HCT116 (cell line): ENCODE results near the gene SSUH2. TPM values are rescaled to one million over a fixed set of nuclear protein-coding genes. Genes with fewer than 3 reads are reported as not detected.

Experiments used
- ATAC-seq: fragments of 200-7000 bp; cut with Tn5 transposase; 2 replicates; pipeline ENCODE4 v1.9.1; 2020; ENCODE audit warnings: mild to moderate bottlenecking, moderate library complexity
- BruUV-seq: library from RNA; stranded (reverse); fragments of 400-500 nt; replicated peaks from 2 replicates; lab custom pipeline; 2021; lab: Mats Ljungman, UMichigan
- CTCF ChIA-PET: fragments of 300-600 bp; sonication (Branson Sonifier 250); formaldehyde crosslinking; loops from one replicate; lab custom pipeline; 2021; ENCODE audit warnings: antibody characterized with exemption; lab: Charles Lee
- POLR2A ChIA-PET: fragments of 300-600, 350-600 bp; sonication (Branson Sonifier 250); formaldehyde crosslinking; loops from one replicate; lab custom pipeline; 2021; ENCODE audit warnings: antibody characterized with exemption; lab: Charles Lee
- RAD21 ChIA-PET, 2 experiments: fragments of 300-600 bp; sonication (Branson Sonifier 250); formaldehyde crosslinking; loops; one replicate each; lab custom pipeline; 2023; ENCODE audit warnings: low total read pairs in 2 of 2; ENCODE audit not compliant: uncharacterized antibody in 2 of 2, unreplicated experiment in 2 of 2, low non-redundant PET in 1 of 2; lab: Charles Lee
- DNase-seq: peaks from one replicate; pipeline ENCODE4 v3.0.0-alpha.2; 2010; ENCODE audit warnings: low read depth, low spot score
- H2AFZ ChIP-seq: fragments of 200-600 bp; shearing (Covaris generic), sonication (generic); 2 replicates; pipeline ENCODE4 v1.6.1; 2017; ENCODE audit warnings: low read depth, mixed run types, mixed read lengths, antibody characterized with exemption, low read length; ENCODE audit not compliant: poor library complexity, severe bottlenecking
- H3K27ac ChIP-seq: 2 replicates; pipeline ENCODE4 v1.5.1; 2012; ENCODE audit warnings: low read depth, low read length
- H3K27me3 ChIP-seq: fragments of 200-600 bp; sonication (generic); 2 replicates; pipeline ENCODE4 v1.6.1; 2016; ENCODE audit warnings: mixed run types, low read length, mixed read lengths; ENCODE audit not compliant: insufficient read depth
- H3K36me3 ChIP-seq, 2 experiments: fragments of 200-500 bp in 1 of 2; fragments of 200-600 bp in 1 of 2; sonication (Bioruptor generic) in 1 of 2; sonication (generic) in 1 of 2; 2 replicates each; pipeline versions ENCODE4 v1.5.1 to v1.6.1; 2014 to 2016; ENCODE audit warnings: low read length in 2 of 2, inconsistent platforms in 1 of 2, mixed read lengths in 1 of 2, mixed run types in 1 of 2; ENCODE audit not compliant: insufficient read depth in 2 of 2, control insufficient read depth in 1 of 2
- H3K4me1 ChIP-seq, 2 experiments: fragments of 200-600 bp in 1 of 2; sonication (generic) in 1 of 2; 2 replicates each; pipeline versions ENCODE4 v1.5.1 to v1.6.1; 2012 to 2017; ENCODE audit warnings: low read length in 2 of 2, inconsistent platforms in 1 of 2, mild to moderate bottlenecking in 1 of 2, mixed read lengths in 1 of 2, mixed run types in 1 of 2, moderate library complexity in 1 of 2; ENCODE audit not compliant: insufficient read depth in 2 of 2, control insufficient read depth in 1 of 2
- H3K4me2 ChIP-seq: fragments of 200-600 bp; sonication (generic); 2 replicates; pipeline ENCODE4 v1.6.1; 2017; ENCODE audit warnings: mixed run types, low read length, mixed read lengths
- H3K4me3 ChIP-seq, 2 experiments: fragments of 200-600 bp in 1 of 2; sonication (generic) in 1 of 2; replicated peaks in 1 of 2; 2 replicates each; pipeline ENCODE4 v1.5.1; 2011 to 2016; ENCODE audit warnings: low read length in 2 of 2, control low read depth in 1 of 2, low read depth in 1 of 2, mild to moderate bottlenecking in 1 of 2, mixed read lengths in 1 of 2, mixed run types in 1 of 2
- H3K79me2 ChIP-seq: fragments of 200-600 bp; sonication (generic); 2 replicates; pipeline ENCODE4 v1.6.1; 2017; ENCODE audit warnings: mild to moderate bottlenecking, mixed run types, low read length, moderate library complexity, mixed read lengths; ENCODE audit not compliant: insufficient read depth
- H3K9ac ChIP-seq: fragments of 200-600 bp; sonication (generic); 2 replicates; pipeline ENCODE4 v1.6.1; 2016; ENCODE audit warnings: low read length, mixed read lengths
- H3K9me2 ChIP-seq: fragments of 200-600 bp; sonication (generic), shearing (Covaris generic); 2 replicates; pipeline ENCODE4 v1.6.1; 2017; ENCODE audit warnings: mixed run types, mild to moderate bottlenecking, moderate library complexity; ENCODE audit not compliant: insufficient read depth
- H3K9me3 ChIP-seq, 2 experiments: fragments of 200-500 bp in 1 of 2; fragments of 200-600 bp in 1 of 2; sonication (Bioruptor generic) in 1 of 2; sonication (generic) in 1 of 2; 2 replicates each; pipeline ENCODE4 v1.6.1; 2014 to 2017; ENCODE audit warnings: low read length in 2 of 2, mixed read lengths in 2 of 2, inconsistent platforms in 1 of 2, low read depth in 1 of 2, mild to moderate bottlenecking in 1 of 2, mixed run types in 1 of 2, moderate library complexity in 1 of 2; ENCODE audit not compliant: control insufficient read depth in 1 of 2, insufficient read depth in 1 of 2
- H4K20me1 ChIP-seq: fragments of 200-600 bp; sonication (generic), shearing (Covaris generic); 2 replicates; pipeline ENCODE4 v1.6.1; 2017; ENCODE audit warnings: mixed run types, mild to moderate bottlenecking, moderate library complexity; ENCODE audit not compliant: insufficient read depth
- CEBPB ChIP-seq: IDR thresholded peaks from 2 replicates; pipeline ENCODE4 v1.6.1; 2012; ENCODE audit warnings: low read depth
- CTCF ChIP-seq, 3 experiments: fragments of 200-600 bp in 1 of 3; sonication (generic) in 1 of 3; IDR thresholded peaks in 2 of 3; conservative IDR thresholded peaks in 1 of 3; 2 replicates each; pipeline ENCODE4 v1.5.1; 2012 to 2017; ENCODE audit warnings: low read depth in 2 of 3, low read length in 2 of 3, antibody characterized with exemption in 1 of 3, borderline replicate concordance in 1 of 3, control low read depth in 1 of 3, mild to moderate bottlenecking in 1 of 3, mixed read lengths in 1 of 3, mixed run types in 1 of 3, moderate library complexity in 1 of 3; ENCODE audit not compliant: insufficient read depth in 1 of 3
- EGR1 ChIP-seq: IDR thresholded peaks from 2 replicates; pipeline ENCODE4 v1.6.1; 2012; ENCODE audit warnings: low read depth
- EZH2 ChIP-seq: fragments of 200-600 bp; sonication (generic); IDR thresholded peaks from 2 replicates; pipeline ENCODE4 v1.6.1; 2017; ENCODE audit warnings: antibody characterized with exemption, mixed run types
- EZH2phosphoT487 ChIP-seq: fragments of 200-600 bp; IDR thresholded peaks from 2 replicates; pipeline ENCODE4 v1.6.1; 2018; ENCODE audit warnings: antibody characterized with exemption, borderline replicate concordance
- JUND ChIP-seq: IDR thresholded peaks from 2 replicates; pipeline ENCODE4 v1.6.1; 2012
- POLR2AphosphoS5 ChIP-seq: IDR thresholded peaks from 2 replicates; pipeline ENCODE4 v1.6.1; 2011; ENCODE audit warnings: mild to moderate bottlenecking, low read depth, low read length, moderate library complexity
- REST ChIP-seq: IDR thresholded peaks from 2 replicates; pipeline ENCODE4 v1.6.1; 2012; ENCODE audit warnings: low read depth
- SIN3A ChIP-seq: IDR thresholded peaks from 2 replicates; pipeline ENCODE4 v1.6.1; 2012; ENCODE audit warnings: low read depth
- SP1 ChIP-seq: IDR thresholded peaks from 2 replicates; pipeline ENCODE4 v1.6.1; 2012; ENCODE audit warnings: low read depth
- ZNF274 ChIP-seq: fragments of 200-500 bp; sonication (Bioruptor generic); IDR thresholded peaks from 2 replicates; pipeline ENCODE4 v1.6.1; 2014; ENCODE audit warnings: mild to moderate bottlenecking, low read depth, low read length, inconsistent platforms
- intact Hi-C: fragments of 100-400 bp; cut with micrococcal nuclease; formaldehyde crosslinking; loops from 2 replicates; pipeline ENCODE4 v1.10.0; 2022
- total RNA-seq: library from RNA; stranded (reverse); gene quantifications from one replicate; pipeline ENCODE4 v1.2.1, GENCODE V29; 2021; ENCODE audit not compliant: unreplicated experiment

The SSUH2 gene
- total RNA-seq, 1 experiment from 2014 or later, result 0.76 TPM

- TF ChIP-seq REST, result no peak
- TF ChIP-seq, all 23 proteins: peak for 0
Measured at GRCh38 chr3:8574670-8575322, 69.8 kb downstream of the SSUH2 start (continued).

GRCh38 chr3:8574040-8574669 is 70.4 kb downstream of the SSUH2 start:
- ChIA-PET CTCF (no interaction called here), RAD21 (no interaction called here), POLR2A (no interaction called here)
- H4K20me1 ChIP-seq, result no peaks in the 10 kb centered on the region
- intact Hi-C loops, result no loop called here
- H2AFZ ChIP-seq, result no peak overlapping the region
- H3K9me2 ChIP-seq, result no peaks in the 10 kb centered on the region
- ATAC-seq (no peak), DNase-seq (no peak)
- H3K4me3 ChIP-seq, result no peak overlapping the region
- H3K36me3 ChIP-seq, result no peaks in the 10 kb centered on the region
- no peak overlapping the region for H3K27ac ChIP-seq
- BruUV-seq, result no TSS peak
- no peak overlapping the region for H3K4me2 ChIP-seq
- no peaks in the 10 kb centered on the region for H3K27me3 ChIP-seq
- H3K79me2 ChIP-seq, result no peaks in the 10 kb centered on the region
- no peaks in the 10 kb centered on the region for H3K9me3 ChIP-seq
- H3K9ac ChIP-seq, result no peak overlapping the region
- peaks cover 0 to 5% of the 10 kb centered on the region in 2 experiments; a peak in 1 of 4 replicates for H3K4me1 ChIP-seq
- TF ChIP-seq CTCF (IDR thresholded peaks at IDR 0.05 in 2 of 3, conservative IDR thresholded peaks at IDR 0.05 in 1 of 3; ENCODE audit: borderline replicate concordance in 1 of 3, insufficient read depth in 1 of 3, low read depth in 2 of 3, low read length in 2 of 3) (no peak), JUND (no peak), EGR1 (no peak), SIN3A (no peak), EZH2phosphoT487 (no peak), POLR2AphosphoS5 (no peak), ZNF274 (no peak), CEBPB (no peak), REST (no peak), EZH2 (no peak), SP1 (no peak)
